LoVo (cell line): Measurements from ENCODE around the gene CLTCL1.
"Not testable (repeated sequence)": the region's sequence is repeated elsewhere in the genome, so short reads cannot be mapped to it uniquely, and the experiment has no call there.

Experiments
- DNase-seq: peaks from one replicate; pipeline ENCODE4 v3.0.0-alpha.2; 2016; ENCODE audit warnings: low spot score

Gene CLTCL1

DNA sequence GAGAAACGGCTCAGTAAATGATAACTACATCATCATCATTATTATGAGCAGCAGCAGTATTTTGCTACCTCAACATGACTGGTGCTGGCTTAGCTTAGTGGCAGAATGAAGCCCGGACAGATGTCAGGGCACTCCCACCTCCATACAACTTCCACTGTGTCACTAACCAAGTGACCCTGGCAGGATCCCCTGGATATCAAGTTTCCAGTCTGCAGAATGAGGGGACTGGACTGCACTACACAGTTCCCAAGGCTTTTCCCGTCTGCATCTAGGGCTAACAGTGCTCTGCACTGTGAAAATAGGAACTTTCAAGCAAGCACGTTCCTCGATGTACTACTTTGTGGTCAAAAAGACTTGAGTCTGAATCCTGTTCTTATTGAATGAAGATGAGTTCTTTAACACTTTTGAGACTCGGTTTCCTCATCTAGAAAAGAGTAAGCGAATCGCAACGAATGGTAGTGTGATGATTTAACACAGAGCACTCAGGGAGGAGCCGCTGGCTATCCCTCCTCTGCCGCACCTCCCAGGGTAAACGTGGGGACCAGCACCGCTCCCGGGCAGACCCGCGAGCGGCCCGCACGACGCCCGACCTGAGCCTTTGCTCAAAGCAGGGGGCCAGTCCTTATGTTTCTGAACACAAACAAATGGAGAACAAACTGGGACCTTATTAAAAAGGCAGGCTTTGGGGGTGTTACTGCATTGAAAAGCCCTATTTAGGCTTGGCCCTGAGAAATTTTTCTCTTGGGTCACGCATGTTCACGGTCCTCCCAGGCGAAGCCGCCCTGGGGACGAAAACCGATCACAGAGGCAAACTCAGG lies 910 bp downstream of the CLTCL1 start:
- no peak for DNase-seq

DNA sequence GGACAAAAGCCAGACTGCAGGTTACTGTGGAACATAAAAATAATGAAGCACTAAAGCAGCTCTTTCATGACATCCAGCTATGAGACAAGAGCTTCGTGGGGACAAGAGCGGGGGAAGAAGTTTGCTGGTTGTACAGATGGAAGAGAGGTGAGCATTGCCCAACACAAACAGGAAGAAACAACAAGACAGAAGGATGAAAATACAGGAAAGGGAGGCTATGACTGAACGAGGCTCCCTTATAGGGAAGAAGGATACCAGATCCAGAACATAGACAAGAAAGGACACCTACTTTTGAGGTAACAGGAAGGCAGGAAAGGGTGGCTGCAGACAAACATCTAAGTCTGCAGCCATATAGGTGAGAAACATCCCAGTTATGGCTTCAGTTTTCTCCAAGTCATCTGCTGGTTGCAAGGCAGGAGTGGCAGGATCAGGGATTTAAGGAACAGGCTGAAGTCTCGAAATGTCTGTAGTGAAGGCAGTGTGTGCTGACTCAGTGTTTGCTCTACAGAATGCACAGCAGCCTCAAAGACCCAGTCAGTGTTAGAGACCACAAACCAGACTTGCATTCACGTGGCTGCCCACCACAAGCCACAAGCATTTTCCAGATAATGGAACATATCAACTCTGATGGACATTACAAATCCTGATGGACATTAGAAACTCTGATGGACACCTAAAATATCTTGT lies 1.9 kb downstream of the CLTCL1 start:
- no peak for DNase-seq

DNA sequence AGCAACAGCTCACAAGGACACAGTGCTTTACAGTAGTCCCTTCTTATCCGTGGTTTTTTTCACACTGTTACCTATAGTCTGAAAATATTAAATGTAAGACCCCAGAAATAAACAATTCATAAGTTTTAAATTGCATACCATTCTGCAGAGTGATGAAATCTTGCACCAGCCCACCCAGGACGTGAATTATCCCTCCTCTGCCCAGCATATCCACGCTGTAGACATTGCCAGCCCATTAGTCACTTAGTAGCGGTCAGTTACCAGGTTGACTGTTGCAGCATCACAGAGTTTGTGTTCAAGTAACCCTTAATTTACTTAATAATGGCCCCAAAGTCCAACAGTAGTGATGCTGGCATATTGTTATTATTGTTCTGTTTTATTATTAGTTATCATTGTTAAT lies 3.6 kb downstream of the CLTCL1 start:
- DNase-seq, result no peak

GRCh38 chr22:19287076-19287707 lies 4.3 kb downstream of the CLTCL1 start:
- peak; percentile 13 for DNase-seq

- no peak for DNase-seq
Observed at GRCh38 chr22:19285831-19286230, 5.7 kb downstream of the CLTCL1 start.

GRCh38 chr22:19279143-19279542 lies 12.4 kb downstream of the CLTCL1 start:
- DNase-seq, result not testable (repeated sequence)

DNA sequence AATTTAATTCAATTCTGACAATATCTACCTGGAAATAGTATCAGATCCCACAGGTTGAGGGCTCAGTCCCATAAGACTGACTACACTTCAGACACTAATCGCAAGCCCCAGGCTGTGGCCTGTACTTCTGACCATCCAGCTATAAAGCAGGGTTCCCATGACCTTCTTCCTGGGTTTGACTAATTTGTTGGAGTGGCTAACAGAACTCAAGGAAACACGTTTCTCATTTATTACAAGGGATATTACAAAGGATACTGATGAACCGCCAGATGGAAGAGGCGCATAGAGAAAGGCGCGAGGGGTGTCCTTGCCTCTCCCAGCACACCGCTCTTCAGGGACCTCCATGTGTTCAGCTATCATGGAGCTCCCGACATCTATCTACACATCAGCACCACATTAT lies 13.7 kb downstream of the CLTCL1 start:
- DNase-seq, result no peak

- DNase-seq, result no peak
Observed at GRCh38 chr22:19275919-19276600, 15.5 kb downstream of the CLTCL1 start.

- DNase-seq, result no peak
Observed at GRCh38 chr22:19275513-19275912, 16.0 kb downstream of the CLTCL1 start.

- no peak for DNase-seq
Observed at GRCh38 chr22:19275104-19275503, 16.4 kb downstream of the CLTCL1 start.

DNA sequence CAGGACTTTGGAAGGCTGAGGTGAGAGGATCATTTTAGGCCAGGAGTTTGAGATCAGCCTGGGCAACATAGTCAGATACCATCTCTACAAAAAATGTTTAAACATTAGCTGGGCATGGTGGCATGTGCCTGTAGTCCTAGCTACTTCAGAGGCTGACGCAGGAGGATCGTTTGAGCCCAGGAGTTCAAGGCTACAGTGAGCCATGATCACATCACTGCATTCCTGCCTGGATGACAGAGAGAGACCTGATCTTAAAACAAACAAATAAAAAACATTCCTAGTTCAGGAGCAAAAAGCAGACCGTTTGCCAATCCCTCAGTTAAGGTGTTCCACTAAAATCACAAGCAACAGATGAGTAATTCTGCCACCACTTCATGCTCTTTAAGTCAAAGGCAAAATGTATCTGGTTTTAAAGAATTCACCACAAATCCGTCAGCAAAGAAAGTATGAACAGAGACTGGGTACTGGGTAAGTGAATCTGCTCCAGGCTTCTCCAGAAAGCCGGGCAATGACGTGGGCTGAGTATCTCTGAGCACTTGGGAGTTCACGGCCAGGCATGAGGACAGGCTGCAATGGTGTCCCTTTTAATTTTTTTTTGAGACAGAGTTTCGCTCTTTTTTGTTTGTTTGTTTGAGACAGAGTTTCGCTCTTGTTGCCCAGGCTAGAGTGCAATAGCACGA lies 19.5 kb downstream of the CLTCL1 start:
- DNase-seq, result peak; percentile 55

GRCh38 chr22:19271273-19271855 lies 20.2 kb downstream of the CLTCL1 start:
- no peak for DNase-seq

GRCh38 chr22:19270873-19271272 lies 20.6 kb downstream of the CLTCL1 start:
- DNase-seq, result no peak

DNA sequence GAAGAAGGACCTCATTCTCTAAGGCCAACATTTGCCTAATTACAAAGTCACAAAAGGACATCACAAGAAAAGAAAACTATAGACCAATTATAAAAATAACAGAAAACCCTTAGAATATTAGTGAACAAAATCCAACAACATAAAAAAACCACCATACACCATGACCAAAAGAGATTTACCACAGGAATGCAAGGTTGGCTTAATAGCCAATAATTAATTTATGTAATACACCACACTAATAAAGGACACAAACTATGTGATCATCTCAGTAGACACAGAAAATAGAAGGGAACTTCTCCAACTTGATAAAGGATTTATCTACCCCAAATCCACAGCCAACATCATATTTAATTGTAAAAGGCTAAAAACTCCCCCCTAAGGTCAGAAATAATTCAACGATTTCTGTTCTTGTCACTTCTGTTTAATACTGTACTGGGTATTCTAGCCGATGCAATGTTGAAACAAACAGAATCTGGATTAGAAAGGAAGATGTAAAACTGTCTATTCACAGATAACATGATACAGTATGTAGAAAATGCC lies 24.9 kb downstream of the CLTCL1 start:
- no peak for DNase-seq

DNA sequence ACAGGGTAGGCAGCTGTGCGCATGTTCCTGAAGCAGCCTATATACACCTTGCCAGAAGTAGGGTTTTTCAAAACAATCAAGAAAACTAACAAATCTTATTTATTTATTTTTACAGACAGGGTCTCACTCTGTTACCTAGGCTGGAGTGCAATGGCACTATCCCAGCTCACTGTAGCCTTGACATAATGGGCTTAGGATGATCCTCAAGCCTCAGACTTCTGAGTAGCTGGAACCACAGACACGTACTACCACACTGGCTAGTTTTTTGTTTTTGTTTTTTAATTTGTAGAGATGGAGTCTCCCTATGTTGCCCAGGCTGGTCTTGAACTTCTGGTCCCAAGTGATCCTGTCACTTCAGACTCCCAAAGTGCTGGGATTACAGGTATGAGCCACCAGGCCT lies 25.7 kb downstream of the CLTCL1 start:
- no peak for DNase-seq

DNA sequence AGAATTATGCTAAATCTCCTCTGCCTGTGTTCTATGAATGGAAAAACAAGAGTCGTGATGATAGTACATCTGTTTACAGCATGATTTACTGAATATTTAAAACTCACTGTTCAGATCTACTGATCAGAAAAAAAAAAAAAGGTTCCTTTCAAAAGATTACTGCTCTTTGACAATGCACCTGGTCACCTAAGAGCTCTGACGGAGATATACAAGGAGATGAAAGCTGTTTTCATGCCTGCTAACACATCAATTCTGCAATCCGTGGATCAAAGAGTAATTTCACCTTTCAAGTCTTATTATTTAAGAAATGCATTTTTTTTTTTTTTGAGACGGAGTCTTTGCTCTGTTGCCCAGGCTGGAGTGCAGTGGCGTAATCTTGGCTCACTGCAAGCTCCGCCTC lies 30.7 kb downstream of the CLTCL1 start:
- no peak for DNase-seq

- no peak for DNase-seq
Observed at GRCh38 chr22:19260194-19260593, 31.3 kb downstream of the CLTCL1 start.

DNA sequence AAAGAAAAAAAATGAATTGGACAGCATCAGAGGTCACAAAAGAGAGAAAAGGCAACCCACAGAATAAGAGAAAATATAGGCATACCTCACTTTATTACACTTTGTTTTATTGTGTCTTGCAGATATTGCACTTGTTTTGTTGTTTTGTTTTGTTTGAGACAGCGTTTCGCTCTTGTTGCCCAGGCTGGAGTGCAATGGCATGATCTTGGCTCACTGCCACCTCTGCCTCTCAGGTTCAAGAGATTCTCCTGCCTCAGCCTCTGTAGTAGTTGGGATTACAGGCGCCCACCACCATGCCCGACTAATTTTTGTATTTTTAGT lies 32.6 kb downstream of the CLTCL1 start:
- DNase-seq, result not testable (repeated sequence)

DNA sequence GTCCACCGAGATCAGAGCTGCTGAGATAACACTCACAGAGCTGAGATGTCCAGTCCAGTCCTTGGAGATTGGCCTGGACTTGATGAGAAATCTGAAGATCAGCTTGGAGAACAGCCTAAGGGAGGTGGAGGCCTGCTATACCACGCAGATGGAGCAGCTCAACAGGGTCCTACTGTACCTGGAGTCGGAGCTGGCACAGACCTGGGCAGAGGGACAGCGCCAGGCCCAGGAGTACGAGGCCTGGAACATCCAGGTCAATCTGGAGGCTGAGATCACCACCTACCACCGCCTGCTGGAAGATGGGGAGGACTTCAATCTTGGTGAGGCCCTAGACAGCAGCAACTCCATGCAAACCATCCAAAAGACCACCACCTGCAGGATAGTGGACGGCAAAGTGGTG lies 33.1 kb downstream of the CLTCL1 start:
- no peak for DNase-seq

- not testable (repeated sequence) for DNase-seq
Observed at GRCh38 chr22:19256362-19256761, 35.2 kb downstream of the CLTCL1 start.

DNA sequence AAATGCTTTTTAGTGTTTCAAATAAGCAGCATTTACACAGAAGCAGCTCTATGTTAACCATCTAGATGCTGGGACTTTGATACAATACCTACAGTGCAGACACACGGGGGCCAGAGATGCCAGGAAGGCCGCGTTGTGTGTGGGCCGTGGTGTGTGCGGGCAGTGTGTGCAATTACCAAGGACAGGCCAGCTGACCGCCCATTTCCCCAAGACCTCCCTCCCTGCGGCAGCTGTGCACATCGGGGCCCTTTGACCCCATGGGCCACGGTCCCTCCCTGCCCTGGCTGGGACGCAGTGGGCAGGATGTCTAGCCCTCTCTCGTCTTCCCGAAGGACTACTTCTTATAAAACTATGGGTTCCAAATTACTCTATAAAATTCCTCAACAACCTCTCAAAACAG lies 38.4 kb downstream of the CLTCL1 start:
- DNase-seq, result no peak
